GM18873 (cell line): ENCODE results near the gene SUPT16H.

ENCODE experiments used
- ATAC-seq: cut with Tn5 transposase; IDR thresholded peaks from one replicate; pipeline ENCODE4 v1.9.1; 2021; ENCODE audit warnings: mild to moderate bottlenecking, moderate library complexity, moderate number of reproducible peaks; ENCODE audit not compliant: unreplicated experiment, low FRiP score

The SUPT16H gene

DNA sequence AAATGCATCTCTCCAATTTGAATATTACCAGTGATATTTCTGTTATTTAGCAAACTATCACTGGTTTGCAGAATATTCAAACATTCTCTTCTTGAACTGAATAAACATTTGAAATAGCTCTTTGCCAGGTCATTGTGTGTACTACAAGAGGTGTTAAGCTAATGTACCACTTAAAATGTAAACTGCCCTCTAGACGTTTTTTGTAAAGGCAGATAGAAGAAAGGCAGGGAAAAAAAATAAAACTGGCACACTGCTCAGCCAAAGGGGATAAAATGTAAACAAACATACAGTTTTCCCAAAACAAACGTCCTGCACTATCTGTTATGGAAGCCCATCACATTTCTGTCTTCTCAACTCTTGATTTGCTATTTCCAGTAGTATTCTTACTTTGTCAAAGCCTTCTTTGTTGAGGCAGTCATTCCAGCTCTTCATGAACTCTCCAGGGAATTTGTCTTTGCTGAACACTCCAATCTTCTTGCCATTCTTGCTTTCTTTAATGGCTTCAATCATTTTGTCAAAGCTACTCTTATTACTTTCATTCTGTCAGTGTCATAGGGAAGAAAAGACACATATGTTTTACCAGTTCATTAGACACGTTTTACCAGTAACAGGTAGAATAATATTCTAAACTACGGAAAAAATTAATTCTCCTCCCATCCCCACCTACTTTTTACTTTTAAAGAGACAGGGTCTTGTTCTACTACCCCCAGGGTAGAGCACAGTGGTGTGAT is 13.7 kb downstream of the SUPT16H start:
- ATAC-seq: no peak

DNA sequence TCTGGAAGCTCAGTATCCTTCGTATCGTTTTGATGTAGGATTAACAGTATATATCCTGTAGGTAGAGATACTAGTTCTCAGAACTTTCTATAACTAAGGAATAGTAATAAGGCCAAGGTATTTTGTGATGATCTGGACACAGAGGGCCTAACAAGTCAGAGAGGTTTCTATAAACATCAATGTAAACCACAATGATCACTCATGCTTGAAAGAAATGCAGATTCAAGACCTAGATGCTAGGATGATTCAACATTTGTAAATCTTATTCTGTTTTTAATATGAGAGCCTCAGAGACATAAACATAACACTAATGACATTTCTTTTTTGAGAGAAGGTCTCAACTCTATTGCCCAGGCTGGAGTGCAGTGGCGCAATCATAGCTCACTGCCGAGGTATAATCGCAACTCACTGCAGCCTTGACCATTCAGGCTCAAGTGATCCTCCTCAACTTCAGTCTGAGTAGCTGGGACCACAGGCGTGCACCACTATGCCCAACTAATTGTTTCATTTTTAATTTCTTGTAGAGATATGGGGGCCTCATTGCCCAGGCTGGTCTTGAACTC is 16.2 kb downstream of the SUPT16H start:
- no peak for ATAC-seq

DNA sequence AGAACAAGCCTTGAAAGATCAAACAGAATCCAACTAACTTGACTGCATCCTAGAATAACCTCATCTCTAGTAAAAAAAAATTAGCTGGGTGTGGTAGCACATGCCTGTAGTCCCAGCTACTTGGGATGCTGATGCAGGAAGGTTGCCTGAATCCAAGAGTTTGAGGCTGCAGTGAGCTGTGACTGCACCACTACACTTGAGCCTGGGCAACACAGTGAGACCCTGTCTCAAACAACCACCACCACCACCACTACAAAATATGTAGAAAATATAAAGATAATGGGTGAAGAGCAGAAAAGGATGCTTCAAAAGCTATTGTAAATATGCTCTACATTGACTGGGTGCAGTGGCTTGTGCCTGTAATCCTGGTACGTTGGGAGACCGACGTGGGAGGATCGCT is 27.3 kb downstream of the SUPT16H start:
- ATAC-seq: no peak

DNA sequence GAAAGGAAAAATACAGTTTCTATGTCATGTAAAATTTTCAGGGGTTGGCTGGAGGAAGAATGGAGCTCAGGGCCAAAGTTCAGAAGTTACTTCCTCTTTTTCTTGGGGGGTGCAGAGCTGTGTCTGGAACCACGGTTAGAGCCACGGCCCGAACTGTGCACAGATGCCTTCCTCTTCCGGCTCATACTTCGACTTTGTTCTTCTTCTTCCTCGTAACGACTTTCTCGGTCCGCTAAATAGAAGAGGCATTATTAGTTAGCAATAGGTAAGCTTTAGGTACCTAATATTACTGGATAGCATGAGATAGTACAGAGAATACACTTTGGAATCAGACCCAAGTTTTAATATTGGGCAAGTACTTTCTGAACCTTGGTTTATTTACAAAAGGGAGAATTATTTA is 31.2 kb downstream of the SUPT16H start:
- ATAC-seq: no peak

DNA sequence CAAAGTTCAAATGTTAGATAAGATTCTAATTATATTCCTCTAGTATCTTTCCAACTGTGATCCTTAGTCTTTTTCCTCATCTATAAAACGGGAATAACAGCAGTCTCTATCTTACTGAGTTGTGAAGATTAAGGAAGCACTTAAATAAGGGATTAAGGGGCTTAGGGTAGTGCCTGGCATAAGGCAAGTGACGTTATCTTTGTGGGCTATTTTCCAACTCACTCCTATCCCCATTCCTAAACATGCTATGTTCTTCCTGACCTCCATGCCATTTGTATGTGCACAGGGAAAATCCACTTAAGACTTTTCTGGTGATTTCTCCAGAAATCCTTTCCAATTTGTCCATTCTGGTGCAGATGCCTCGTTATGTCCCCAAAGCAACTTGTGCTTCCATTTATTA is 33.3 kb downstream of the SUPT16H start:
- no peak for ATAC-seq

DNA sequence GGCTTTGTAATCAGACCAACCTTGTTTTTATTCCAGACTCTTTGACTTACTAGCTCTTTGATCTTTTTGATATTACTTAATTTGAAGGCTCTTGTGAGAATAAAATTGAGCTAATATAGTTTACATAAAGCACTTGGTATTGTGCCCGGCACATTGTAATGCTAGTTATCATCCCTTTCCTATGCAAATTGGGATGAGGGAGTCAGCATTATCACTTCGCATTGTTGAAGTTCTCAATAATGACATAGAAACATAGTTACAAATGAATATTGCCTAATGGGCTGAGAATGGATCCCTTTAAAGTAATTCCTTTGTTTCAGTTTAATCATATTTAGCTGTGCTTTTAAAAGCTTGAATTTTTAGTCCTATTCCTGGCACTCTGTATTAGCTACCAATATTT is 36.6 kb downstream of the SUPT16H start:
- ATAC-seq: no peak

DNA sequence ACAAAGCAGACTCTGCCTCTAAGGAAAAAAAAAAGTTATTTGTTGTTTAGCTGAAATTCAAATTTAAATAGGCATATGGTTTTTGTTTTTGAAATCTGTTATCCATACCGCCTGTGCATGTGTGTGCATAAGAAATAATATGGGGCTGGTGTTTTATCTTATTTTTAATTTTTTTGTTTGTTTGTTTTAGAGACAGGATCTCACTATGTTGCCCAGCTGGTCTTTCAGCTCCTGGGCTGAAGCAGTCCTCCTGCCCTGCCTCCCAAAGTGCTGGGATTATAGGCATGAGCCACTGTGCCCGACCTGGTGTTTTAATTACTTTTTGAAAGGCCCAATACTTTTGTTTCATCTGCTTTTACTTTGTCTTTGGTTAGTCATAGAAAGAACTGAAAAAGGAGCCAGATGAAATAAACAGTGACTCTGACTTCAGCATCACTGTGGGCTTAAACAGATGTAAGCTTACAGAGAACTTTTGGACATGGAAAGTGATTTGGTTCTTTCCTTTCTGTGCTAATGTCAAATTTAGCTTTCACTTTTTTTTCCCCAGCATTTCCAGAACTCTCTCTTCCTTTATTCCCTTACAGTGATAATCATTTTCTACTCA is 37.2 kb downstream of the SUPT16H start:
- ATAC-seq: no peak

DNA sequence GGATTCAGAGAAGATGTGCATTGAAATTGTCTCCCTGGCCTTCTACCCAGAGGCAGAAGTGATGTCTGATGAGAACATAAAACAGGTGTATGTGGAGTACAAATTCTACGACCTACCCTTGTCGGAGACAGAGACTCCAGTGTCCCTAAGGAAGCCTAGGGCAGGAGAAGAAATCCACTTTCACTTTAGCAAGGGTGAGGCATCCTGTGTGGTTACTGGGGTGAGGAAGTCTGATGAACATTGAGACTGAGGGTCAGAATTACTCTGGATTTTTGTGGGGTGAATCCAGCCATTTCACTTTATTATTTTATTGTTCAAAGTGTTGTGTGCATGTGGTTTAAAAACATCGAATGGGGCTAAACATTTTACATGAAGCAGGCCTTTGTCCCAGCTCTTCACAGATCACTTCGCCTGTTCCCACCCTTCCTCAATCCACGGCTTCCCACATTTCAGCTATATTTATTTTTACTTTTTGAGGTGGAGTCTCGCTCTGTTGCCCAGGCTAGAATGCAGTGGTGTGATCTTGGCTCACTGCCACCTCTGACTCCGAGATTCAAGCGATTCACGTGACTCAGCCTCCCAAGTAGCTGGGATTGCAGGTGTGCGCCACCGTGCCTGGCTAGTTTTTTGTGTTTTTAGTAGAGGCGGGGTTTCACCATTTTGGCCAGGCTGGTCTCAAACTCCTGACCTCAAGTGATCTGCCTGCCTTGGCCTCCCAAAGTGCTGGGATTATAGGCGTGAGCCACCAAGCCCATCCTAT is 40.6 kb downstream of the SUPT16H start:
- ATAC-seq: no peak

DNA sequence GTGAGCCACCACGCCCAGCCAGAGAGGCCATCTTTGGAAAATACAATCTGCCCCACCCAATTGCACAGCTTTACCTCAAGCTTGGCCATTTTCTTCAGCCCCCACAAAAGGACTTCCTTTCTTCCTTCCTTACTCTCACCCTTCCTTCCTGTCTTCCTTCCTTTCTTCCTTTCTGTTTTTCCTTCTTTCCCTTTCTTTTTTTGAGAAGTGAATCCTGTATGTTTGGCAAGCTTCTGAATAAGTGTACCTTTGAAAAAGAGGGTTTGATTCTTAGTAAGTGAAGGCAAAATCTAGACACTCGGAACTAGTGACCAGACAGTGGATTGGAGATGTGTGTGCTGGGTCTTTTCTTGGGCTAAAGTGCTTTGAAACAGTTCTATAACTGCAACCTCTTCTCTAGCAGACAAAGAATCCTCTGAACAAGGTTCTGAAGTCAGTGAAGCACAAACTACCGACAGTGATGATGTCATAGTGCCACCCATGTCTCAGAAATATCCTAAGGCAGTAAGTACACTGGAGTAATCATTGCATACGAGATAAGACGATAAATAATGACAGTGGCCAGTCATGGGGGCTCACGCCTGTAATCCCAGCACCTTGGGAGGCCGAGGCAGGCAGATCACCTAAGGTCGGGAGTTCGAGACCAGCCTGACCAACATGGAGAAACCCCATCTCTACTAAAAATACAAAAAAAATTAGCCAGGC is 49.5 kb downstream of the SUPT16H start:
- ATAC-seq: no peak

DNA sequence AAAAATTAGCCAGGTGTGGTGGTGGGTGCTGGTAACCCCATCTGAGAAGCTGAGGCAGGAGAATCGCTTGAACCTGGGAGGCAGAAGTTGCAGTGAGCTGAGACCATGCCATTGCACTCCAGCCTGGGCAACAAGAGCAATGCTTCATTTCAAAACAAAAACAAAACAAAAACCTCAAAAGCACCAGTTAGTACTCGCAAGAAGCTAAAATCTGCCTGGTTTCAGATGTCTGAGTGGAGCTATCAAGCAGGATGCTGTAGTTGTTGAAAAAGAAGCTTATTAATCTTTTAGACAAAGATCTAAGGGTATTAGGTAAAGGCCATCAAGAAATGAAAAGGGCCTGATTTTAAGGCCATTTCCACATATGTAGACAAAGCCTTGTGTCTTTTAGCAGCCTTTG is 50.9 kb downstream of the SUPT16H start:
- no peak for ATAC-seq

DNA sequence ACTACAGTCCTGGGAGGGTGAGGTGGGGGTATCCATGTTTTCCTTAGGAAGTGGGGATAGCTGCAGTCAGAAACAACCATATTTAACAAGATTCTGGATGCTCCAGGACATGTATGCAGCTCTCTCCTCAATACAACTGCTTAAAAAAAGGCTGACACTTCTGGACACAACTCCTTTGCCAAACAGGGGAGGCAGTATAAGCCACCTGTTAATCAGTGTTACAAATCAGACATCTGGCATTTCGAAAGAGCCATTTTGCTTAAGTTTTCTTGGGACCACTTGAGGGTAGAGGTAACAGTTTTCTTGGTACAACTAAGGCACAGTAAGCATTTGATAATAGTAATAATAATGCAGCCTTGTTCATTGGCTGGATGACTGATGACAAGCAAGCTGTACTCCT is 56.8 kb downstream of the SUPT16H start:
- ATAC-seq: no peak

DNA sequence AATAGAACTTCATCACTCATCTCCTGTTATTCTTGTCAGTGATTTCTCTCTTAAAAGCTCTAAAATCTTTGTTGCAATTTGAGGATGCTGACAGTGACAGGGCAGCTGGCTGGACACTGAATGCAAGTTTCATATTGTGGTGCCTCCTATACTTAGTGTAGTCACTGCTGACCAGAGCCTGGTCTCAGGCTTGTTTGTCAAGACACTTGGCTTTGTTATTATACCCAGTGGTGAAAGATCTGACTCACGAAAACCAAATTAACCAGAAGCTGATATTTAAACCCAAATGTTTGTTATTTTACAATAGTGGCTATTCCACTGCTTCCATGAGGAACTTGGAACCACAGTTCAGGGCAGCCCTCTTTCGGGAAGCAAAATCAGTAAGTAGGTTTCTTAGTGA is 61.1 kb downstream of the SUPT16H start:
- no peak for ATAC-seq

DNA sequence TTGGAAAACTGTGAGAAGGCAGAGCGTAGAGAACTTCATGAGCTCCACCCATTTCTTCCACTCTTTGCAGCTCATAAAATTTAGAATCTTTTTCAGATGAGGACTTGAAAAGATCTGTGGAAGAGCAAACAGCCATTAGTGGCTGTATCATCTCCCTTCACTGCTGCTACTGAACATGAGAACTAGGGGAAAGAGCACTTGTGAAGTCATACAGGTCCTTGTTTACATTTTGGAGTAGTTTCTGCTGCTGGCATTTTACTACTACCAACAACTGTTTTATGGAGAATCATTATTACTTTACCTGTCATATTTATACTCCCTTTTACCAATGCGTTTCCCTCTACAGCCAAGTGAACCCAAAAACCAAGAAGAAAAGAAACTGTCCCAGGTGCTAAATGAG is 62.9 kb downstream of the SUPT16H start:
- no peak for ATAC-seq

DNA sequence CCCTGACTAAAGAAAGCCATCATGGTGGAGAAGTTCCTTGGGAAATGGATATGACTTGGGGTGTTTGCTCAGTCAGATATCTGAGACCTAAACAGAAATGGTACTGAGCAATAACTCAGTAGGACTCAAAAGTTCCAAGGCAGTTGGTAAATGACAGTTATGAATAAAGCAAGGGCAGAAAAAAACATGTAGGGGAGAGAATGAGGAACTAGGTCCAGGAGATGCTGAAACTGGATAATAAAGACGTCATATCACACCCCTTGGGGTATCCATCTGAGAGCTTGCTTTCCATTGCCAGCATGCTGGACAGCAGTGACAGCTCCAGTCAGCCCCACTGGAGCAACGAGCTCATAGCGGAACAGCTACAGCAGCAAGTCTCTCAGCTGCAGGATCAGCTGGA is 66.4 kb downstream of the SUPT16H start:
- ATAC-seq: no peak

DNA sequence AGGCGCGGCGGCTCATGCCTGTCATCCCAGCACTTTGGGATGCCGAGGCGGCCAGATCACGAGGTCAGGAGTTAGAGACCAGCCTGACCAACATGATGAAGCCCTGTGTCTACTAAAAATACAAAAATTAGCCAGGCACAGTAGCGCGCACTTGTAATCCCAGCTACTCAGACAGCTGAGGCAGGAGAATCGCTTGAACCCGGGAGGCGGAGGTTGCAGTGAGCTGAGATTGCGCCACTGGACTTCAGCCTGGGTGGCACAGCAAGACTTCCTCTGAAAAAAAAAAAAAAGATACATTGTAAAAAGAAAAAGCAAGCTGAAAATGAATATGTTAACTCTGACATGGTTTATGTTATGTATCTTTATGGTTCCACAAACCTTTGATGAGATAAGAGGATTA is 70.3 kb downstream of the SUPT16H start:
- ATAC-seq: no peak

DNA sequence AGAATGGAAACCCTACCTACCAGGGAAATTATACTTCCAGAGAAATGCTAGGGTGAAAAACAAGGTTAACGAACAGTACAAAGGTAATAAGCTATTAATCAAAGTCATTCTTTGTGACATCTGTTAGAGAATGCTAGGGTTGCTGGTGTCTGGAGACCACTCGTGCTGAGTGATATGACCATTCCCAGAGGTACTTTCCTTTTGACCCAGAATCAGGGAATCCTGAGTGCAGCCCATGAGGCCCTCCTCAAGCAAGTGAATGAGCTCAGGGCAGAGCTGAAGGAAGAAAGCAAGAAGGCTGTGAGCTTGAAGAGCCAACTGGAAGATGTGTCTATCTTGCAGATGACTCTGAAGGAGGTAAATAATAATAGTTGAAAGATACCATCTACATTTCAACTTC is 72.2 kb downstream of the SUPT16H start:
- ATAC-seq: no peak

DNA sequence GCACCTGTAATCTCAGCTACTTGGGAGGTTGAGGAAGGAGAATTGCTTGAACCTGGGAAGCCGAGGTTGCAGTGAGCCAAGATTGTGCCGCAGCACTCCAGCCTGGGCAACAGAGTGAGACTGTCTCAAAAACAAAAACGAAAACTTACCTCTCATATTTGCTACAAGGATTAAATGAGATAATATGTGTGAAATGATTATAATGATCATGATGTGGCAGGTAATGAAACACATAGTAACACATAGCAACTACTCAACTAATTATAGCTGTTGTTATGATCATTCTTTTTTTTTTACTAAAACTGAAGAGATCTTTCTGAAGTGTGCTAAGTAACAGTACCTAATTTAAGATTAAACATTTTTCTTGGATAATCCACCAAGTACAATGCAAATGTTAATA is 73.9 kb downstream of the SUPT16H start:
- no peak for ATAC-seq

DNA sequence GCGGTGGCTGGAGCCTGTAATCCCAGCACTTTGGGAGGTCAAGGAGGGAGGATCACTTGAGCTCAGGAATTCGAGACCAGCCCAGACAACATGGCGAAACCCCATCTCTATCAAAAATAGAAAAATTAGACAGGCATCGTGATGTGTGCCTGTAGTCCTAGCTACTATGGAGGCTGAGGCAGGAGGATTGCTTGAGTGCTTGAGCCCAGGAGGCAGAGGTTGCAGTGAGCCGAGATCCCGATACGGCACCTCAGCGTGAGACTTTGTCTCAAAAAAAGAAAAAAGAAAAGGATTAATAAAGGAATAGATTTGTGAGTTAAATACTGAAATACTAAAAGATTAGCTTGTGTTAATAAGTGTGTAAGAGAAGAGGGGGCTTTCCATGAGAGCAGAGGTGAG is 74.6 kb downstream of the SUPT16H start:
- peak; percentile 1 for ATAC-seq

DNA sequence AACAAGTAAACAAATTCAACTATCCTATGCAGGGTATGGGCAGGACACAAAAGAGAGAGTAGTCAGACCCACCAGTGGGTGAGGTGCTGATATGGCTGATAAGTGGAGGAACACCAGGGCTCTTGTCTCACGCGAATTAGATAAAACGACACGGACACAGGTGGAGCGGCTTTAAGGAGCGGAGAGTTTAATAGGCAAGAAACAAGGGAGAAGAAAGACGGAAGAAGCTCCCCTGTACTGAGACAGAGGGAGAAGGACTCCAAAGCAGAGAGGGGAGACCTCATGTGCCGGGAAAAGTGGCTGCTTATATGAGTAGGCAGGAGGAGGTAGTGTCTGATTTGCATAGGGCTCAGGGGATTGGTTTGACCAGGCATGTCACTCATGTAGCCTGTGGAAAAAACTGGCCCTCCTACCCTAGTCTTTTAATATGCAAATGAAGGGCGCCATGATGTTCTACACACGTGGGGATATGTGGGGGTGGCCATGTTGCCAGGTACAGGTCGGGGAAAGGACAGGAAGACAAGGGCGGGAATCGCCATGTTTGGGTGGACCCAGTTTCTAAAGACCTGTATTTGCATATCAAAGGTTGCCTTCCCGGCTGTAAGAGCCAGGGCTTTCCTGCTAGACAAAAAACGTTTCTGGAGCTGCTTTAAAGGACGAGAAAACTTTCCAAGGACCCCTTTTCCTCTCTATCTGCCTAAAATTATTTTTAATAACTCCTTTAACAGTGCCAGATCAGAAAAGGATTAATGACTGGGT is 75.2 kb downstream of the SUPT16H start:
- ATAC-seq: peak; percentile 75

DNA sequence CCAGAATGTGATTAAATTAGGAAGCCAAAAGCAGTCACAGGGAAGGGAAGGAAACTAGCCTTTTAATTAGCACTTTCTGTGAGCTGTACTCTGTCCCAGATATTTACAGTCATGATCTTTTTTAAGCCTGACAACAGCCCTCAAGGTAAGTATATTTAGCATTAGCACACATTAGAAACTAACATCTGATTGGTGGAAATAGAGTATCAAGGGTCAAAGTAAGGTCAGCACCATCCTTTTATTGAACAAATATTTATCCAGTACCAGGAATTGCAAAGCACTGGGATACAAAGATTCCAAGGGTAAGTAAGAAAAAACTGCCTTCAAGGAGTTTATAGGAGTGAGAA is 75.7 kb downstream of the SUPT16H start:
- peak; percentile 10 for ATAC-seq
